ENCODE measurements around the gene SCN4A.
"Not testable (repeated sequence)": the region's sequence is repeated elsewhere in the genome, so short reads cannot be mapped to it uniquely, and the experiment has no call there.

The SCN4A gene

GRCh38 chr17:63987221-63988126, 14.8 kb upstream of the SCN4A start:
- TF ChIP-seq CTCF (IDR thresholded peaks at IDR 0.05; ENCODE audit: low read length, missing control alignments) = no peak
- DNase-seq (ENCODE audit: low read depth) = no peak
- H3K4me3 ChIP-seq (replicated peaks; ENCODE audit: low read depth, low read length) = no peak overlapping the region

GRCh38 chr17:63986821-63987220, 14.1 kb upstream of the SCN4A start:
- H3K4me3 ChIP-seq (replicated peaks; ENCODE audit: low read depth, low read length) = no peak overlapping the region
- TF ChIP-seq CTCF (IDR thresholded peaks at IDR 0.05; ENCODE audit: low read length, missing control alignments) = no peak
- DNase-seq (ENCODE audit: low read depth) = no peak

- no peak for TF ChIP-seq CTCF (IDR thresholded peaks at IDR 0.05; ENCODE audit: low read length, missing control alignments)
- H3K4me3 ChIP-seq (replicated peaks; ENCODE audit: low read depth, low read length) = no peak overlapping the region
- no peak for DNase-seq (ENCODE audit: low read depth)
These were observed 12.8 kb upstream of the SCN4A start for GRCh38 chr17:63985387-63986140.

- TF ChIP-seq CTCF (IDR thresholded peaks at IDR 0.05; ENCODE audit: low read length, missing control alignments) = no peak
- H3K4me3 ChIP-seq (replicated peaks; ENCODE audit: low read depth, low read length) = no peak overlapping the region
- peak; percentile 90 for DNase-seq (ENCODE audit: low read depth)
These were observed 12.1 kb upstream of the SCN4A start for GRCh38 chr17:63984651-63985386.

- peak; percentile 29 for DNase-seq (ENCODE audit: low read depth)
- TF ChIP-seq CTCF (IDR thresholded peaks at IDR 0.05; ENCODE audit: low read length, missing control alignments) = no peak
- H3K4me3 ChIP-seq (replicated peaks; ENCODE audit: low read depth, low read length) = no peak overlapping the region
These were observed 11.5 kb upstream of the SCN4A start for GRCh38 chr17:63984236-63984635.

- no peak for TF ChIP-seq CTCF (IDR thresholded peaks at IDR 0.05; ENCODE audit: low read length, missing control alignments)
- DNase-seq (ENCODE audit: low read depth) = no peak
- no peak overlapping the region for H3K4me3 ChIP-seq (replicated peaks; ENCODE audit: low read depth, low read length)
These were observed 10.6 kb upstream of the SCN4A start for GRCh38 chr17:63983320-63983719.

GRCh38 chr17:63982641-63983040, 9.9 kb upstream of the SCN4A start:
- H3K4me3 ChIP-seq (replicated peaks; ENCODE audit: low read depth, low read length); DNase-seq (ENCODE audit: low read depth): not testable (repeated sequence)

Data from fibroblast of pulmonary artery (primary cell).